ENCODE results near the gene KCND2.

- TF ChIP-seq CTCF (IDR thresholded peaks at IDR 0.05) (no peak), POLR2A (IDR thresholded peaks at IDR 0.05) (no peak), POLR2AphosphoS5 (IDR thresholded peaks at IDR 0.05) (no peak)
Observed at GRCh38 chr7:120473352-120473751, 200.4 kb downstream of the KCND2 start.
